Measurements from ENCODE around the gene ARL4C. TPM values are rescaled to one million over a fixed set of nuclear protein-coding genes. Genes with fewer than 3 reads are reported as not detected.

Gene ARL4C
- total and polyA plus RNA-seq, 9 donors = 0.94 to 18.3 (median 5.1) TPM

GRCh38 chr2:234492717-234493485 lies 4.0 kb downstream of the ARL4C start:
- H3K27me3 ChIP-seq = no peaks in the 10 kb centered on the region
- TF ChIP-seq EP300 (IDR thresholded peaks at IDR 0.05) (no peak), CTCF (IDR thresholded peaks at IDR 0.05) (no peak), POLR2A (IDR thresholded peaks at IDR 0.05) (no peak)
- no peak overlapping the region for H3K4me3 ChIP-seq
- 92 to 93% (median 93%) methylated on average over 10 of the region's 10 CpGs for WGBS, 3 donors
- H3K4me1 ChIP-seq (ENCODE audit: insufficient read depth) = peaks cover 10% of the 10 kb centered on the region
- no peak for DNase-seq
- no peaks in the 10 kb centered on the region for H3K36me3 ChIP-seq
- no peak overlapping the region for H3K27ac ChIP-seq
- intact Hi-C loops (cut with DNase I) = no loop called here
- H3K9me3 ChIP-seq = no peaks in the 10 kb centered on the region

GRCh38 chr2:234491897-234492296 lies 5.0 kb downstream of the ARL4C start:
- TF ChIP-seq EP300 (IDR thresholded peaks at IDR 0.05) (no peak), CTCF (IDR thresholded peaks at IDR 0.05) (no peak), POLR2A (IDR thresholded peaks at IDR 0.05) (no peak)
- DNase-seq = no peak
- no peak overlapping the region for H3K4me3 ChIP-seq
- peaks cover 10% of the 10 kb centered on the region for H3K4me1 ChIP-seq (ENCODE audit: insufficient read depth)
- WGBS, 3 donors = 84 to 95% (median 93%) methylated on average over 5 of the region's 5 CpGs
- H3K9me3 ChIP-seq = no peaks in the 10 kb centered on the region
- intact Hi-C loops (cut with DNase I) = no loop called here
- no peaks in the 10 kb centered on the region for H3K27me3 ChIP-seq
- no peaks in the 10 kb centered on the region for H3K36me3 ChIP-seq
- H3K27ac ChIP-seq = no peak overlapping the region

GRCh38 chr2:234491281-234491680 lies 5.6 kb downstream of the ARL4C start:
- Histone ChIP-seq H3K27ac (no peak overlapping the region), H3K36me3 (no peaks in the 10 kb centered on the region), H3K4me1 (ENCODE audit: insufficient read depth) (peaks cover 8% of the 10 kb centered on the region), H3K9me3 (no peaks in the 10 kb centered on the region), H3K4me3 (no peak overlapping the region), H3K27me3 (no peaks in the 10 kb centered on the region)
- intact Hi-C loops (cut with DNase I) = no loop called here
- TF ChIP-seq CTCF (IDR thresholded peaks at IDR 0.05) (no peak), POLR2A (IDR thresholded peaks at IDR 0.05) (no peak), EP300 (IDR thresholded peaks at IDR 0.05) (no peak)
- DNase-seq = no peak
- 92% methylated on average over 4 of the region's 4 CpGs for WGBS, 3 donors

GRCh38 chr2:234490271-234491091 lies 6.4 kb downstream of the ARL4C start:
- TF ChIP-seq POLR2A (IDR thresholded peaks at IDR 0.05) = no peak
- TF ChIP-seq EP300 (IDR thresholded peaks at IDR 0.05) = no peak
- TF ChIP-seq CTCF (IDR thresholded peaks at IDR 0.05) = no peak
- Histone ChIP-seq H3K4me1 (ENCODE audit: insufficient read depth) (peaks cover 1% of the 10 kb centered on the region), H3K27me3 (no peaks in the 10 kb centered on the region), H3K27ac (no peak overlapping the region), H3K4me3 (no peak overlapping the region), H3K36me3 (no peaks in the 10 kb centered on the region), H3K9me3 (no peaks in the 10 kb centered on the region)
- 83 to 89% (median 84%) methylated on average over 15 of the region's 15 CpGs for WGBS, 3 donors
- intact Hi-C loops (cut with DNase I) = no loop called here
- no peak for DNase-seq

All from ovary (tissue), 9 donors.